CD4-positive, alpha-beta T cell treated with Interferon gamma for 1 hour (primary cell): ENCODE measurements around the gene GCDH.
"Not testable (repeated sequence)": the region's sequence is repeated elsewhere in the genome, so short reads cannot be mapped to it uniquely, and the experiment has no call there.

Source experiments
- DNase-seq: peaks from one replicate; pipeline ENCODE4 v3.0.0-alpha.2; 2020

GCDH gene

DNA sequence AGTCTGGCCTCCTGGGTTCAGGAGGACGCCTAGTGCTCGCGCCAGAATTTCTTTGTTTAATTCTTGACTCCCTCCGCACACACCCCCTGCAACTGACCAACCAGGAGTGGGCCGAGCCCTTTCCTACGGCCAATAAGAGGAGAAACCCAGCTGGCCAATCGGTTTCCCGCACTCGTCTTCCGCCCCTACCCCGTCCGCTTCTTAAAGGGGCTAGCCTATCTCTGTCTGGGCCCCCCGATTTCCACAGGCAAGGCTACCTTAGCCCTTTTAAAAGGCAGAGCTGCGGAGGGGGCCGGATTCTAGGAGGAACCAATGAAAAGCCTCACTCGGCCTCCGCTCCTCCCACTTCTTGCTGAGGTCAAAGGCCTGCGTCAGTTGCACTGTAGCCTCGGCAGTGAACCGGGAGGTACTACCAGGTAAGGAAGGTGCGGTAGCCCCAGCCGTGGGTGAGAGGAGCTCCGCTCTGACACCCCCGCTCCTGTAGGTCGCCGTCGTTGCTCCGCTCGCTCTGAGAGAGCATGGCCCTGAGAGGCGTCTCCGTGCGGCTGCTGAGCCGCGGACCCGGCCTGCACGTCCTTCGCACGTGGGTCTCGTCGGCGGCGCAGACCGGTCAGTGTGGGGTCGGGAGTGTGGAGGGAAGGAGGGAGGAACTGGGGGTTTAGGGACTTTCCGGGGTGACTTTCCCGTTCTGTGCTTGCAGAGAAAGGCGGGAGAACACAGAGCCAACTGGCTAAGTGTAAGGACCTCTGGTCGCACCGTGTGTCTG is at the start of gene GCDH:
TSS of gene GCDH (plus strand) at position 374 of the 766 bp plus-strand sequence. CDS start at position 519, 145 bp downstream.
- peak; percentile 98 for DNase-seq

DNA sequence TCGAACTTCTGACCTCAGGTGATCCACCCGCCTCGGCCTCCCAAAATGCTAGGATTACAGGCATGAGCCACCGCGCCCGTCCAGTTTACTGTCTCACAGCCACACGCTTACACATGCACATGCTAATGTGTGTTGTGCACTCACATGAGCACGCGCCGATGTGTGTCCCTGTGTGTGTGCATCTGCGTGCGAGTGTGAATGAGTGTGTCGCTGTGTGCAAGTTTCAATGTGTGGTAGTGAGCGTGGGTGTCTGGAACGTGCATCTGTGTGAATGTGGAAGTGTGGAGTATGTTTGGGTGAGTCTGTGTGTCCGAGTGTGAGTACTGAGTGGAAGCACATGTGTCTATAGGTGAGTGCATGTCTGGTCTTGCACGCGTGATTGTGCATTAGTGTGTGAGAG is 48.4 kb upstream of the GCDH start:
- DNase-seq, result no peak

DNA sequence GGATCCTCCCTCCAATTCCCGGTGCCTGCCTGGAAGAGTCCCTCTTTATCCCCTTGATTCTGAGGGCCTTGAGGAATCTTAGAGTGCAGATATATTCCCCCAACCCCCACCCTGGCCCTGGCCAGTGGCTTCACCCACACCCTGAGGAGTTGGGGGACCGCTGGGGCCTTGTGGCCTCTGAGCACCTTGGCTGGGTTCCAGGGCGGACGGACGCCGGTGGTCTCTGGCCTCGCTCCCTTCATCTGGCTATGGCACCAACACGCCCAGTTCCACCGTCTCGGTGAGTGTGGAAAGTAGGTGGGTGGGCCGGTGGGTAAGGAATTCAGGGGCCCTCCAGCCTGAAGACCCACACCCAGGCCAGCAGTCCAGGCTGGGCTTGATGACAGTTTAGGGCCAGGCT is 47.6 kb upstream of the GCDH start:
- DNase-seq, result no peak

DNA sequence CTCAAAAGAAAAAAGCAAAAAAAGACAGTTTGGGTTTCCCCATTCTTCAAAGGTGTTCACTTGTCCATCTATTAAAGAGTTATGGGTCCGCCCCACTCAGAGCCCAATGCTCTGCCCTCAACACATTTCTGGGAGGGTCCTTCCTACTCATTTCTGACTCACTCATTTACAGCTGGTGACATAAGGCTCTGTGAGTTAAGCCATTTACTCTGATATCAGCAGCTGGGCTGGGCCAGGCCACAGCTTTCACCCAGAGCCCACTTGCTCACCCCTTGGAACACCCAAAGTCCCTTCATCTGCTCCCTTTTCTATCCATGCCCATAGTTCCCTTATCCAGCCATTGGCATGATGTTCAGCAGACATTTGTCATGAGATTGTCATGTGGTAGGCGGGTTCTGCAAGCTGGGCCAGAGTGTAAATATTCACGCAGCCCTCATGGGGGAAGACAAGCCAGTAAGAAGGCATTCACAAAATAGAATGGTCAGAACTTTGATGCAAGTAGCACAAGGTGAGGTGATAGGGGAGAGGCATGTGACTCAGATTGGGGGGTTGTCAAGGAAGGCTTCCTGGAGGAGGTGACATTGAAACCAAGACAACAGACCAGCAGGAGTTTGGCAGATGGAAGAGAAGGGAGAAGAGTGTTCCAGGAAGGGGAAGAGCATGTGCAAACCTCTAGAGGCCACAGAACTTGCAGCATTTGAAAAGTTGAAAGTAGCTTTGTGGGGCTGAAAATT is 46.8 kb upstream of the GCDH start:
- no peak for DNase-seq

DNA sequence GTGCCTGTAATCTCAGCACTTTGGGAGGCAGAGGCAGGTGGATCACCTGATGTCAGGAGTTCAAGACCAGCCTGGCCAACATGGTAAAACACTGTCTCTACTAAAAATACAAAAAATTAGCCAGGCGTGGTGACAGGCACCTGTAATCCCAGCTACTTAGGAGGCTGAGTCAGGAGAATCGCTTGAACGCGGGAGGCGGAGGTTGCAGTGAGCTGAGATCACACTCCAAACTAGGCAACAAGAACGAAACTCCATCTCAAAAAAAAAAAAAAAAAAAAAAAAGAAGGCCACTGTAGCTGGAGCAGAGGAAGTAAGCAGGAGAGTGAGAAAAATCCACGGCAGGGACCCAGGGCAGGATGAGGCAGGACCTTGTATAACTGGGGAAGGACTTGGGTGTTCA is 44.3 kb upstream of the GCDH start:
- DNase-seq, result not testable (repeated sequence)

DNA sequence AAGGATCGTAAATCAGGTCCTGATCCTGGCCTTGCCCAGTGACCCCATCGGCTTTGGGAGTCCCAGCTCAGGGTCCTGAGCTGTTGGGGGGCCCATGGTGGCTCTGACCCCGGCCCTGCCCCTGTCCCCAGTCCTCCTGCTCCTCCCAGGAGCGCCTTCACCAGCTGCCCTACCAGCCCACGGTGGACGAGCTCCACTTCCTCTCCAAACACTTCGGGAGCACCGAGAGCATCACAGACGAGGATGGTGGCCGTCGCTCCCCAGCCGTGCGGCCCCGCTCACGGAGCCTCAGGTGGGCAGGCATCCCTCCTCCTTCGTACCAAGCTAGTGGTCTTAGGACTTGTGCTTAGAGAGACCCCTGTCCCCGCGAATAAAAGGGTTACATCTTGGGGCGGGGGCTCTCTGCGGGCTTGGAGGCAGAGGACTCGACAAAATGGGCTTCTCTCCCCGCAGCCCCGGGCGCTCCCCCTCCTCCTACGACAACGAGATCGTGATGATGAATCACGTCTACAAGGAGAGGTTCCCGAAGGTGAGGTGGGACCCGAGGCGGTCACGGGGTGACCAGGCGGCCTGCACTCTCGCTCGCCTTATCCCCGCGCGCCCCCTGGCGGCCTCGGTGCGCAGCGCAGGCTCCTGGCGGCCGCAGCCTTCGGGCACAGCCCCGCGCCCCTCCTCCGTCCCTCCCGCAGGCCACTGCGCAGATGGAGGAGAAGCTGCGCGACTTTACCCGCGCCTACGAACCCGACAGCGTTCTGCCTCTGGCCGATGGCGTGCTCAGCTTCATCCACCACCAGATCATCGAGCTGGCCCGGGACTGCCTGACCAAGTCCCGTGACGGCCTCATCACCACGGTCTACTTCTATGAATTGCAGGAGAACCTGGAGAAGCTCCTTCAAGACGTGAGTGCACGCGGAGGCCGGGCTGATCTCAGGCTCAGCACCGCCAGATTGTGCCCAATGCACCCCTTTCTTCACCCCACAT is 43.5 kb upstream of the GCDH start:
- DNase-seq, result peak; percentile 78

DNA sequence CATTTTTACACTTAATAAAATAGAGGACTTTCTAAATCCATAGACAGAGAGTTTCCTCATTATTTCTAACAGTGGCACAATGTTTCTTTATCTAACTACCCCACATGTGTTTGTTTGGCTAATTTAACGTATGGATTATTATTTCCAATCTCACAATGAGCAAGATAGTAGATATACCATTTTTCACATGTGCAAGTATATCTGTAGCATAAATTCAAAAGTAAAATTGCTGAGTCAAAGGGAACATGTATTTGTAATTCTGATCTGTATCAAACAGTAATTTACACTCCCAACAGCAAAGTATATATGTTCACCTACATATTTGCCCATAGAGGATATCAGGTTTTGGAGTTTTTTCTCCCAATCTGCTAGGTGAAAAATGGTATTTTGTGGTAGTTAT is 34.3 kb upstream of the GCDH start:
- no peak for DNase-seq

DNA sequence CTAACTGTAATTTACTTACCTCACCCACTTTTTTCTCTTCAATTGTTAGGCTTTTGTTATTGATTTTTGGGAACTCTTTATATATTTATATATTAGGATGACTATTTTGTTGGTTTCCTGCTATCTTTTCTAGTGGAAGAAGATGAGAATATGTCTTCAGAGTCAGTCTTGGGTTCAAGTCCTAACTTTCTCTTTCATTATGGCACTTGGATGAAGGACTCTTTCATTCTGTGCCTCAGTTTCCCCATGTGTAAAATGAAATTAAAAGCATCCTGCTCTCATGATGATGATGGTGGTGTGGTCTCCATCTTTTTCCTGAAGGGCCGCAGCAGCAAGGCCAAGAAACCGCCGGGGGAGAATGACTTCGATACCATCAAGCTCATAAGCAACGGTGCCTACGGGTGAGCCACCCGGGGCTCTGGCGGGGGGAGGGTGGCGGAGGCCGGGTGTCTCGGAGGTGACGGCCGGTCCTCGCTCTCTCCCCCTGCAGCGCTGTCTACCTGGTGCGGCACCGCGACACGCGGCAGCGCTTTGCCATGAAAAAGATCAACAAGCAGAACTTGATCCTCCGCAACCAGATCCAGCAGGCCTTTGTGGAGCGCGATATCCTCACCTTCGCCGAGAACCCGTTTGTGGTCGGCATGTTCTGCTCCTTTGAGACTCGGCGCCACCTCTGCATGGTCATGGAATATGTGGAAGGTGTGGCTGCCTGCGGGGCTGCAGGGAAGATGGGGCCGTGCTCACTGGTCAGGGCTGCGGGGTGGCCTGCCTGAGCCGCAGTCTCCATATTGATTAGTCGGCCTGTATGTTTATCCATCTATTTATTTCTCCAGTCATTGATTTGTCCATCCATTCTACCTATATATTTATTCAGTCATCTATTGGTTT is 32.7 kb upstream of the GCDH start:
- no peak for DNase-seq

DNA sequence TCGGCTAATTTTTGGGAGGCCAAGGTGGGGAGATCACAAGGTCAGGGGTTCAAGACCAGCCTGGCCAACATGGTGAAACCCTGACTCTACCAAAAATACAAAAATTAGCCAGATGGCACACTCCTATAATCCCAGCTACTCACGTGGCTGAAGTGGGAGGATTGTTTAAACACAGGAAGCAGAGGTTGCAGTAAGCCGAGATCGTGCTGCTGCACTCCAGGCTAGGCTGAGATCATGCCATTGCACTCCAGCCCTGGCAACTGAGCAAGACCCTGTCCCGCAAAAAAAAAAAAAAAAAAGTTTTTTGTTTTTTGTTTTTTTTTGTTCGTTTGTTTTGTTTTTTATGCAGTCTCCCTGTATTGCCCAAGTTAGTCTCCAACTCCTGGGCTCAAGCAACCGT is 31.4 kb upstream of the GCDH start:
- no peak for DNase-seq

DNA sequence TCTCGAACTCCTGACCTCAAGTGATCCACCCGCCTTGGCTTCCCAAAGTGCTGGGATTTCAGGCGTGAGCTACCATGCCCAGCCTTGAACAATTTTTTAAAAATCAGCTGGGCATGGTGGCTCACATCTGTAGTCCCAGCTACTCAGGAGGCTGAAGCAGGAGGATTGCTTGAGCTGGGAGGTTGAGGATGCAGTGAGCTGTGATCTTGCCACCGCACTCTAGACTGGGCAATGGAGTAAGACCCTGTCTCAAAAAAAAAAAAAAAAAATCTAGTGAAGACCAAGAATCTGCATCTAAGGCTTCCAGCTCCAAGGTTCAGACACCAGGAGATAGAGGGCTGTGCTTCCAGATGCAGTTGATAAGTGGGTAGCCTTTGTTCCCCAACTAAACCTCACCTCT is 26.8 kb upstream of the GCDH start:
- DNase-seq, result no peak

DNA sequence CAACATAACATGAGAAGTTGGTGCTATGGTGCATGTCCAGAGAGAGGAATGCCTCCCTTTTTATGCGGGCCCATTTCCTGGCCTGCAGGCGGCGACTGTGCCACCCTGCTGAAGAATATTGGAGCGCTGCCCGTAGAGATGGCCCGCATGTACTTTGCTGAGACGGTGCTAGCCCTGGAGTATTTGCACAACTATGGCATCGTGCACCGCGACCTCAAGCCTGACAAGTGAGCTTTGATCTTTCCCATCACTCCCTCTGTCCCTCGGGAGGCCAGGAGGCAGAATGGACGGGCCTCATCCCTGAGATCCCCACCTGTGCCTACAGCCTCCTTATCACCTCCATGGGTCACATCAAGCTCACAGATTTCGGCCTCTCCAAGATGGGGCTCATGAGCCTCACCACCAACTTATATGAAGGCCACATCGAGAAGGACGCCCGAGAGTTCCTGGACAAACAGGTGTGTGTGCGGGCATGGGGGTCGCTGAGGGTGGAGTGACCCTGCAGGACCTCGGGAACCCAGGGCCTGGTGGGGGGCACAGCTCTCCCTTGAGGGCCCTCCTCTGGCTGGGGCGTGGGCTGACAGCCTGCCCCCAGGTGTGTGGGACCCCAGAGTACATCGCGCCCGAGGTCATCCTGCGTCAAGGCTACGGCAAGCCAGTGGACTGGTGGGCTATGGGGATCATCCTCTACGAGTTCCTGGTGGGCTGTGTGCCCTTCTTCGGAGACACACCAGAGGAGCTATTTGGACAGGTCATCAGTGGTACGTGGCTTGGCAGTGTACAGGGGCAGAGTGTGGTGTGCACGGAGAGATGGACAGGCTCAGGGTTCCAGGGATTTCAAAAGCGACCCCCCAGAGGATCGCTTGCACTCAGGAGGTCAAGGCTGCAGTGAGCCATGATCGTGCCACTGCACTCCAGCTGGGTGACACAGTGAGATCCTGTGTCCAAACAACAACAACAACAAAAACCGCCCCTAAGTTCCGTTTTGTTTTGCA is 25.9 kb upstream of the GCDH start:
- no peak for DNase-seq

DNA sequence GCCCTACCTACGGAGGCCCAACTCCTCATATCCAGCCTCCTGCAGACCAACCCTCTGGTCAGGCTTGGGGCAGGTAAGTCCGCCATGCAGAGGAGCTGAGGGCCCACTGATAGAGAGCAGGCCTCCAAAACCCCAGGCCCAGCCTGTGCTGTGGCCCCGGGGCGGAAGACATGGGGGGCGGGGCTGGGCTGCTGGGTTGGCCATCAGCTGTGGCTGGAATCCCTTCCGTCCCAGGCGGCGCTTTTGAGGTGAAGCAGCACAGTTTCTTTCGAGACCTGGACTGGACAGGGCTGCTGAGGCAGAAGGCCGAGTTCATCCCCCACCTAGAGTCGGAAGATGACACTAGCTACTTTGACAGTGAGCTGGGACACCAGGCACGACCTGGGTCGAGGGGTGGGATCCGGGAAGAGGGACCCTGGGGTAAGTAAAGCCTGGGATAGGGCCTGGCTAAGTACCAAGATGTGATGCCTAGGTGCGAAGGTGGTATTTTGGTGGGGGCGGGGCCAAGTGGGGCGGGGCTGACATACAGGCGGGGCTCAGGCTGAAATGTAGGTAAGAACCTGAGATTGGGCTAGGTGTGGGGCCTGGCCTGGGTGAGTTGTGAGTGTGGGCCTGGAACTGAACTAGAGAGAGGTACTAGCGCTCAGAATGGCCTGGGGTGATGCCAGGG is 25.1 kb upstream of the GCDH start:
- no peak for DNase-seq

DNA sequence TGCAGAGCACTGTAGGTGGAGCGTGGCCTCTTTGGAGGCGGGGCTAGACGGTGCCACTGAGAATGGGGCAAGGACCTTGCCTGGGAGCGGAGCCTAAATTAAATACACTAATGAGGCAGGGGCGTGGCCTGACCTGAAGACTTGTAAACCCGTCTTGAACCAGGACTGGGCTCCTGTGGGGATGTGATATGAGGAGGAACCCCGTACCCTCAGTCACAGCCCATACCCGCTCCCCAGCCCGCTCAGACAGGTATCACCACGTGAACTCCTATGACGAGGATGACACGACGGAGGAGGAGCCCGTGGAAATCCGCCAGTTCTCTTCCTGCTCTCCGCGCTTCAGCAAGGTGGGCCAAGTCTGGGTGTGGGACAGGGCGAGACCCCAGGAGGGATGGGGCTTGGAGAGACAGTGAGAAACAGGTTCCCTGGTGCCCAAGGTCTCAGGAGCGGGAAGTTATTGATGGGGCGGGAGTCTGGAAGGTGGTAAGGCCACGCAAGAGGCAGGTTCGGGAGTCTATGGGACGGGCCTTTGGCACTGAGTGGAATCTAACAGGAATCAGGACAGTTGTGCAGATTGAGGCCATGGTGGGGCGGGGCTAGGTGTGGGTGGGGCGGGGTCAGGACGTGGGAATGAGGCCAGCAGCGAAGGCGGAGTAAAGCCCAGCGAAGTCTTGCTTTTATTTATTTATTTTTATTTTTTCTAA is 24.4 kb upstream of the GCDH start:
- DNase-seq, result no peak

DNA sequence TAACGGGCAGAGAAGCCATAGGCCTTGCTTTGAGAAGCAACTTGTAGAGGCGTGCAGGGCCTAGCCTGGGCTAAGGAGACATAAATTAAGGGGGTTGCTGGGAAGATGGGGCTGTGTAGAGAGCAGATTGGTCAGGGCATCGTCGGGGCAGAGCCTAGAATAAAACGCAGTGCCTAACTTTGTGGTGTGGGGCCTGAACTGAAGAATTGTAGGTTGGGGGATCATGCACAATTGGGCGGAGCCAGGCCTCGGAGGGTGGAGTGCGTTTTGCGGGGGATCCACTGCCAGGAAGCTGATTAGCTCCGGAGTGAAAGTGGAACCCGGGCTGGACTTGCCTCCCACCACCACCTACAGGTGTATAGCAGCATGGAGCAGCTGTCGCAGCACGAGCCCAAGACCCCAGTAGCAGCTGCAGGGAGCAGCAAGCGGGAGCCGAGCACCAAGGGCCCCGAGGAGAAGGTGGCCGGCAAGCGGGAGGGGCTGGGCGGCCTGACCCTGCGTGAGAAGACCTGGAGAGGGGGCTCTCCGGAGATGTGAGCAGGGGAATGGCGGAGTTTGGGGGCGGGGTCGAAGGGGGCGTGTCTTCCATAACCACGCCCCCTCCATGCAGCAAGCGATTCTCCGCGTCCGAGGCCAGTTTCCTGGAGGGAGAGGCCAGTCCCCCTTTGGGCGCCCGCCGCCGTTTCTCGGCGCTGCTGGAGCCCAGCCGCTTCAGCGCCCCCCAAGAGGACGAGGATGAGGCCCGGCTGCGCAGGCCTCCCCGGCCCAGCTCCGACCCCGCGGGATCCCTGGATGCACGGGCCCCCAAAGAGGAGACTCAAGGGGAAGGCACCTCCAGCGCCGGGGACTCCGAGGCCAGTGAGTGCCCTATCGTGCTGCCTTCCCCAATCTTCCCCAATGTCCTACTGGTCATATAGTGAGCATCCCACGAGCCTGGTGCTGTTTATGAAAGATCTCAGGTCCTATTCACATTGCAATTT is 23.6 kb upstream of the GCDH start:
- DNase-seq, result peak; percentile 68

DNA sequence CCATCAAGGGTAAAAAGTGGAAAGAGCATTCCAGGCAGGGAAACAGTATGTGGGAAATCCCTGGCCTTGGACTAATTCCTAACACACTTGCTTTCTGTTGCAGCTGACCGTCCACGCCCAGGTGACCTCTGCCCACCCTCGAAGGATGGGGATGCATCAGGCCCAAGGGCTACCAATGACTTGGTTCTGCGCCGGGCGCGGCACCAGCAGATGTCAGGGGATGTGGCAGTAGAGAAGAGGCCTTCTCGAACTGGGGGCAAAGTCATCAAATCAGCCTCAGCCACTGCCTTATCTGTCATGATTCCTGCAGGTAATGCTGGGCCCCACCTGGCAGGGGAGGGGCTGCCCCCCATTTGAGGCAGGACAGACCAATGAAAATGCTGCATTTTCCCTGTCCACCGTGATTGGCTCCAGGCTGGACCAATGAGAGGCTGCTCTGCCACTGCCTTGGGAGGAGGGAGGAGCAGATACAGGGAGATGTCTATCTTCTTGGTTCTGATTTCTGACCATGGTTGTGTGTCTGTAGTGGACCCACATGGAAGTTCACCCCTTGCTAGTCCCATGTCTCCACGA is 22.3 kb upstream of the GCDH start:
- no peak for DNase-seq

DNA sequence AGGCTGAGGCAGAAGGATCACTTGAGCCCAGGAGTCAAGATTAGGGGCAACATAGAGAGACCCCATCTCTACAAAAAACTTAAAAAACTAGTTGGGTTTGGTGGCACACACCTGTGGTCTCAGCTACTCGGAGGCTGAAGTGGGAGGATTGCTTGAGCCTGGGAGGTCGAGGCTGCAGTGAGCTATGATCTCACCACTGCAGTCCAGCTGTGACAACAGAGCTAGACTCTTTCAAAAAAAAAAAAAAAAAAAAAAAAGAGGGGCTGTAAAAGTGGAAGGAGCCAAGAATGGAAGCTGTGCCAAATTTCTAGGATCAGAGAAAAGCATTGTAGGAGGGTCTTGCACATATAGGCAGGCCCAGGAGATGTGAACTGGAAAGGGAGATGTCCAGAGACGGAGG is 19.3 kb upstream of the GCDH start:
- DNase-seq, result no peak

DNA sequence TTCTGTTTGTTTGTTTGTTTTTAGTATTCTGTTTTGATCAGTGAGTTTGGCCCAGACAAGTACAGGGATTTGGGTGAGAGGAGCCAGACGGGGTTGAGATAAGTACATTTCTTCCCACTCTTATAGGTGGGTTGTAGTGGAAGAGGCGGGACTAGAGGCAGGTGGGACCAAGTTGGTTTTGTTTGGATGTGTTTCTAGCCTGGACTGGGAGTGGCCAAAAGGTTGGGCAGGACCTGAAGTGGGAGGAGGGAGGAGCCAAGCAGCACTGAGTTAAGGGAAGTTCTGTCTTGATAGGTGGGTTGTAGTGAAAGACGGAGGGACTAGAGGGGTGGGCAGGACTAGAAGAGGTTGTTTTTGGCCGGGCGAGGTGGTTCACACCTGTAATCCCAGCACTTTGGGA is 18.7 kb upstream of the GCDH start:
- no peak for DNase-seq
